Keratinocyte (primary cell): Measurements from ENCODE around the gene PHACTR2.

Experiments
- EZH2 ChIP-seq: IDR thresholded peaks from one replicate; pipeline ENCODE4 v1.6.1; 2012; ENCODE audit warnings: inconsistent platforms, mild to moderate bottlenecking, low read length, moderate library complexity
- TF ChIP-seq, protein P1 (sequence below), 3 experiments: IDR thresholded peaks in 1 of 3; conservative IDR thresholded peaks in 1 of 3; optimal IDR thresholded peaks in 1 of 3; 2 replicates in 2 of 3; 3 replicates in 1 of 3; pipeline versions ENCODE3 to v1.5.1; 2011; ENCODE audit warnings: low read length in 3 of 3, mild to moderate bottlenecking in 3 of 3, moderate library complexity in 2 of 3, control low read depth in 1 of 3, inconsistent platforms in 1 of 3; ENCODE audit not compliant: insufficient read depth in 2 of 3; ENCODE audit errors: extremely low read depth in 1 of 3

DNA sequence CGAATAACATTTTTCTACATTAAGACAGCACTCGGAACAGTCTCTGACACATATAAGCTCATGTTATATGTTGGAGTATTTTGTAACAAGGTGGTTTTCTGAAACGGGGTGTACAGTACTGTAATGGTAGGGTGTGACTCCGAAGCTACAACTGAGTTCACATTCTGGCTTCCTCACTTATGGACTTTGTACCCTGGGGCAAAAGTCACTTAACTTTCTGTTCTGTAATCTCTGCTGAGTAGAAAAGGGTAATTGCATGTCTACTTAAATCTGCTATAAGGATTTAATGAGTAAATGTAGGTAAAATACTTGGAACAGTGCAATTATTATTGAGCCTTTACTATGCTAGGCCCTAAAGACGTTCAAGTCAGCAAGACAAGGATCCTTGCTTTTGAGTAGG is 160.6 kb downstream of the PHACTR2 start:
- TF ChIP-seq, protein P1, sequence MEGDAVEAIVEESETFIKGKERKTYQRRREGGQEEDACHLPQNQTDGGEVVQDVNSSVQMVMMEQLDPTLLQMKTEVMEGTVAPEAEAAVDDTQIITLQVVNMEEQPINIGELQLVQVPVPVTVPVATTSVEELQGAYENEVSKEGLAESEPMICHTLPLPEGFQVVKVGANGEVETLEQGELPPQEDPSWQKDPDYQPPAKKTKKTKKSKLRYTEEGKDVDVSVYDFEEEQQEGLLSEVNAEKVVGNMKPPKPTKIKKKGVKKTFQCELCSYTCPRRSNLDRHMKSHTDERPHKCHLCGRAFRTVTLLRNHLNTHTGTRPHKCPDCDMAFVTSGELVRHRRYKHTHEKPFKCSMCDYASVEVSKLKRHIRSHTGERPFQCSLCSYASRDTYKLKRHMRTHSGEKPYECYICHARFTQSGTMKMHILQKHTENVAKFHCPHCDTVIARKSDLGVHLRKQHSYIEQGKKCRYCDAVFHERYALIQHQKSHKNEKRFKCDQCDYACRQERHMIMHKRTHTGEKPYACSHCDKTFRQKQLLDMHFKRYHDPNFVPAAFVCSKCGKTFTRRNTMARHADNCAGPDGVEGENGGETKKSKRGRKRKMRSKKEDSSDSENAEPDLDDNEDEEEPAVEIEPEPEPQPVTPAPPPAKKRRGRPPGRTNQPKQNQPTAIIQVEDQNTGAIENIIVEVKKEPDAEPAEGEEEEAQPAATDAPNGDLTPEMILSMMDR (optimal IDR thresholded peaks at IDR 0.05 in 1 of 3, IDR thresholded peaks at IDR 0.05 in 1 of 3, conservative IDR thresholded peaks at IDR 0.05 in 1 of 3; ENCODE audit: extremely low read depth in 1 of 3, insufficient read depth in 2 of 3, low read length in 3 of 3) = no peak
- no peak for TF ChIP-seq EZH2
